ENCODE measurements around the gene TEX2. TPM values are rescaled to one million over a fixed set of nuclear protein-coding genes. Genes with fewer than 3 reads are reported as not detected.

Gene TEX2
- total and polyA plus RNA-seq, 2 of the 13 experiments (the other 11 are each of a cell fraction or from before 2014, with no cell fraction given): 21.4 to 37.7 TPM

DNA sequence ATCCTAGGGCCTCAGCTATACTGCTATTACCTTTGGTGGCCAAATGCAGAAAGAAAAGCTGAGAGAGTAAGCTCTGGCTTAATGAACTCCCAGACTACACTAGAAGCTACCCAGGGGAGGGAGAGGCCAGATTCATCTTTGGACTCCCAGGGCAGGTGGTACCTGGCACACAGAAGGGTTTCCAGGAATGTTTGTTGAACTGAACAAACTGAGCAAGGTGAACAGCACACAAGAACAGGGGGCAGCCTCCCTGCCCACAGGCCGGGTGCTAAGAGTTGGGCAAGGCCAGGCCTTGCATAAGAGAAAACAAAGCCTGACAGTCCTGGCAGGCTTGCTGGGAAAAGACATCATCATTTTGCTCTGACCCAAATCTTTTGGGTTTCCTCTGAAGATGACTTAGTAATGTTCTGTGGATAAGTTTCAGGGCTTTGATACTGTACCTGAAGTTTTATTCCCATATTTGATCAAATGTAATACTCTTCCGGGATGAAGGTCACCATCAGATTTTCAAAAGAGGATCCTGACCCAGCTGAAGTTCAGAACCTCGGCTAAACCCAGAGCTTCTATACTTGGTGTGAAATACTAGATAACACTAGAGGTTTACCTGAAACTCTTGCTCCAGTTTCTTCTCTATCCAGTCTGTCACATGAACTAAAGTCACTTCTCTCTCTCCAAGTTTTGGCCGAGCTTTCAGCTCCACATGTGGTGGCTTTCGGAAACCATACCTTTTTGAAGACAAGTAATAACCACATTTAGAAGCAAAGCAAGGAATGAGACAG, 112.6 kb downstream of the TEX2 start (continued):
- TF ChIP-seq, protein P1, sequence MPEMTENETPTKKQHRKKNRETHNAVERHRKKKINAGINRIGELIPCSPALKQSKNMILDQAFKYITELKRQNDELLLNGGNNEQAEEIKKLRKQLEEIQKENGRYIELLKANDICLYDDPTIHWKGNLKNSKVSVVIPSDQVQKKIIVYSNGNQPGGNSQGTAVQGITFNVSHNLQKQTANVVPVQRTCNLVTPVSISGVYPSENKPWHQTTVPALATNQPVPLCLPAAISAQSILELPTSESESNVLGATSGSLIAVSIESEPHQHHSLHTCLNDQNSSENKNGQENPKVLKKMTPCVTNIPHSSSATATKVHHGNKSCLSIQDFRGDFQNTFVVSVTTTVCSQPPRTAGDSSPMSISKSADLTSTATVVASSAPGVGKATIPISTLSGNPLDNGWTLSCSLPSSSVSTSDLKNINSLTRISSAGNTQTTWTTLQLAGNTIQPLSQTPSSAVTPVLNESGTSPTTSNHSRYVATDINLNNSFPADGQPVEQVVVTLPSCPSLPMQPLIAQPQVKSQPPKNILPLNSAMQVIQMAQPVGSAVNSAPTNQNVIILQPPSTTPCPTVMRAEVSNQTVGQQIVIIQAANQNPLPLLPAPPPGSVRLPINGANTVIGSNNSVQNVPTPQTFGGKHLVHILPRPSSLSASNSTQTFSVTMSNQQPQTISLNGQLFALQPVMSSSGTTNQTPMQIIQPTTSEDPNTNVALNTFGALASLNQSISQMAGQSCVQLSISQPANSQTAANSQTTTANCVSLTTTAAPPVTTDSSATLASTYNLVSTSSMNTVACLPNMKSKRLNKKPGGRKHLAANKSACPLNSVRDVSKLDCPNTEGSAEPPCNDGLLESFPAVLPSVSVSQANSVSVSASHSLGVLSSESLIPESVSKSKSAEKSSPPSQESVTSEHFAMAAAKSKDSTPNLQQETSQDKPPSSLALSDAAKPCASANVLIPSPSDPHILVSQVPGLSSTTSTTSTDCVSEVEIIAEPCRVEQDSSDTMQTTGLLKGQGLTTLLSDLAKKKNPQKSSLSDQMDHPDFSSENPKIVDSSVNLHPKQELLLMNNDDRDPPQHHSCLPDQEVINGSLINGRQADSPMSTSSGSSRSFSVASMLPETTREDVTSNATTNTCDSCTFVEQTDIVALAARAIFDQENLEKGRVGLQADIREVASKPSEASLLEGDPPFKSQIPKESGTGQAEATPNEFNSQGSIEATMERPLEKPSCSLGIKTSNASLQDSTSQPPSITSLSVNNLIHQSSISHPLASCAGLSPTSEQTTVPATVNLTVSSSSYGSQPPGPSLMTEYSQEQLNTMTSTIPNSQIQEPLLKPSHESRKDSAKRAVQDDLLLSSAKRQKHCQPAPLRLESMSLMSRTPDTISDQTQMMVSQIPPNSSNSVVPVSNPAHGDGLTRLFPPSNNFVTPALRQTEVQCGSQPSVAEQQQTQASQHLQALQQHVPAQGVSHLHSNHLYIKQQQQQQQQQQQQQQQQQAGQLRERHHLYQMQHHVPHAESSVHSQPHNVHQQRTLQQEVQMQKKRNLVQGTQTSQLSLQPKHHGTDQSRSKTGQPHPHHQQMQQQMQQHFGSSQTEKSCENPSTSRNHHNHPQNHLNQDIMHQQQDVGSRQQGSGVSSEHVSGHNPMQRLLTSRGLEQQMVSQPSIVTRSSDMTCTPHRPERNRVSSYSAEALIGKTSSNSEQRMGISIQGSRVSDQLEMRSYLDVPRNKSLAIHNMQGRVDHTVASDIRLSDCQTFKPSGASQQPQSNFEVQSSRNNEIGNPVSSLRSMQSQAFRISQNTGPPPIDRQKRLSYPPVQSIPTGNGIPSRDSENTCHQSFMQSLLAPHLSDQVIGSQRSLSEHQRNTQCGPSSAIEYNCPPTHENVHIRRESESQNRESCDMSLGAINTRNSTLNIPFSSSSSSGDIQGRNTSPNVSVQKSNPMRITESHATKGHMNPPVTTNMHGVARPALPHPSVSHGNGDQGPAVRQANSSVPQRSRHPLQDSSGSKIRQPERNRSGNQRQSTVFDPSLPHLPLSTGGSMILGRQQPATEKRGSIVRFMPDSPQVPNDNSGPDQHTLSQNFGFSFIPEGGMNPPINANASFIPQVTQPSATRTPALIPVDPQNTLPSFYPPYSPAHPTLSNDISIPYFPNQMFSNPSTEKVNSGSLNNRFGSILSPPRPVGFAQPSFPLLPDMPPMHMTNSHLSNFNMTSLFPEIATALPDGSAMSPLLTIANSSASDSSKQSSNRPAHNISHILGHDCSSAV (CRISPR knock-in tag; IDR thresholded peaks at IDR 0.05; ENCODE audit: borderline replicate concordance): no peak
- TF ChIP-seq HMG20B (CRISPR knock-in tag; conservative IDR thresholded peaks at IDR 0.05) (peak; percentile 90), GLI4 (CRISPR knock-in tag; IDR thresholded peaks at IDR 0.05; ENCODE audit: borderline replicate concordance) (no peak), RELA (CRISPR knock-in tag; IDR thresholded peaks at IDR 0.05) (peak; percentile 81), HNF4A (CRISPR knock-in tag; IDR thresholded peaks at IDR 0.05) (peak; percentile 100), SMARCE1 (IDR thresholded peaks at IDR 0.05; ENCODE audit: borderline replicate concordance) (no peak), RFX5 (IDR thresholded peaks at IDR 0.05; ENCODE audit: low read depth, low read length) (no peak), ZNF367 (CRISPR knock-in tag; IDR thresholded peaks at IDR 0.05; ENCODE audit: borderline replicate concordance) (no peak), RXRB (CRISPR knock-in tag; IDR thresholded peaks at IDR 0.05; ENCODE audit: borderline replicate concordance) (peak; percentile 98), NPAS2 (CRISPR knock-in tag; IDR thresholded peaks at IDR 0.05; ENCODE audit: borderline replicate concordance) (no peak), TOE1 (CRISPR knock-in tag; IDR thresholded peaks at IDR 0.05) (peak; percentile 79; the same call in 1 of the 2 replicates), SNAI1 (CRISPR knock-in tag; IDR thresholded peaks at IDR 0.05; ENCODE audit: borderline replicate concordance) (no peak)
- TF ChIP-seq, protein P2, sequence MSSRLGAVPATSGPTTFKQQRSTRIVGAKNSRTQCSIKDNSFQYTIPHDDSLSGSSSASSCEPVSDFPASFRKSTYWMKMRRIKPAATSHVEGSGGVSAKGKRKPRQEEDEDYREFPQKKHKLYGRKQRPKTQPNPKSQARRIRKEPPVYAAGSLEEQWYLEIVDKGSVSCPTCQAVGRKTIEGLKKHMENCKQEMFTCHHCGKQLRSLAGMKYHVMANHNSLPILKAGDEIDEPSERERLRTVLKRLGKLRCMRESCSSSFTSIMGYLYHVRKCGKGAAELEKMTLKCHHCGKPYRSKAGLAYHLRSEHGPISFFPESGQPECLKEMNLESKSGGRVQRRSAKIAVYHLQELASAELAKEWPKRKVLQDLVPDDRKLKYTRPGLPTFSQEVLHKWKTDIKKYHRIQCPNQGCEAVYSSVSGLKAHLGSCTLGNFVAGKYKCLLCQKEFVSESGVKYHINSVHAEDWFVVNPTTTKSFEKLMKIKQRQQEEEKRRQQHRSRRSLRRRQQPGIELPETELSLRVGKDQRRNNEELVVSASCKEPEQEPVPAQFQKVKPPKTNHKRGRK (CRISPR knock-in tag; IDR thresholded peaks at IDR 0.05): no peak
- TF ChIP-seq, protein P3, sequence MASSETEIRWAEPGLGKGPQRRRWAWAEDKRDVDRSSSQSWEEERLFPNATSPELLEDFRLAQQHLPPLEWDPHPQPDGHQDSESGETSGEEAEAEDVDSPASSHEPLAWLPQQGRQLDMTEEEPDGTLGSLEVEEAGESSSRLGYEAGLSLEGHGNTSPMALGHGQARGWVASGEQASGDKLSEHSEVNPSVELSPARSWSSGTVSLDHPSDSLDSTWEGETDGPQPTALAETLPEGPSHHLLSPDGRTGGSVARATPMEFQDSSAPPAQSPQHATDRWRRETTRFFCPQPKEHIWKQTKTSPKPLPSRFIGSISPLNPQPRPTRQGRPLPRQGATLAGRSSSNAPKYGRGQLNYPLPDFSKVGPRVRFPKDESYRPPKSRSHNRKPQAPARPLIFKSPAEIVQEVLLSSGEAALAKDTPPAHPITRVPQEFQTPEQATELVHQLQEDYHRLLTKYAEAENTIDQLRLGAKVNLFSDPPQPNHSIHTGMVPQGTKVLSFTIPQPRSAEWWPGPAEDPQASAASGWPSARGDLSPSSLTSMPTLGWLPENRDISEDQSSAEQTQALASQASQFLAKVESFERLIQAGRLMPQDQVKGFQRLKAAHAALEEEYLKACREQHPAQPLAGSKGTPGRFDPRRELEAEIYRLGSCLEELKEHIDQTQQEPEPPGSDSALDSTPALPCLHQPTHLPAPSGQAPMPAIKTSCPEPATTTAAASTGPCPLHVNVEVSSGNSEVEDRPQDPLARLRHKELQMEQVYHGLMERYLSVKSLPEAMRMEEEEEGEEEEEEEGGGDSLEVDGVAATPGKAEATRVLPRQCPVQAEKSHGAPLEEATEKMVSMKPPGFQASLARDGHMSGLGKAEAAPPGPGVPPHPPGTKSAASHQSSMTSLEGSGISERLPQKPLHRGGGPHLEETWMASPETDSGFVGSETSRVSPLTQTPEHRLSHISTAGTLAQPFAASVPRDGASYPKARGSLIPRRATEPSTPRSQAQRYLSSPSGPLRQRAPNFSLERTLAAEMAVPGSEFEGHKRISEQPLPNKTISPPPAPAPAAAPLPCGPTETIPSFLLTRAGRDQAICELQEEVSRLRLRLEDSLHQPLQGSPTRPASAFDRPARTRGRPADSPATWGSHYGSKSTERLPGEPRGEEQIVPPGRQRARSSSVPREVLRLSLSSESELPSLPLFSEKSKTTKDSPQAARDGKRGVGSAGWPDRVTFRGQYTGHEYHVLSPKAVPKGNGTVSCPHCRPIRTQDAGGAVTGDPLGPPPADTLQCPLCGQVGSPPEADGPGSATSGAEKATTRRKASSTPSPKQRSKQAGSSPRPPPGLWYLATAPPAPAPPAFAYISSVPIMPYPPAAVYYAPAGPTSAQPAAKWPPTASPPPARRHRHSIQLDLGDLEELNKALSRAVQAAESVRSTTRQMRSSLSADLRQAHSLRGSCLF (CRISPR knock-in tag; IDR thresholded peaks at IDR 0.05; ENCODE audit: borderline replicate concordance): no peak

Measured in HepG2 (cell line).